Activated CD4-positive, alpha-beta T cell treated with anti-CD3 and anti-CD28 coated beads, Interleukin-2, Interleukin-4, amounts not matched to agents 100 ng/mL and 50 ng/mL, durations not matched to agents 16 hours and 8 hours (primary cell): ENCODE measurements around the gene ZNF391.
"Not testable (repeated sequence)": the region's sequence is repeated elsewhere in the genome, so short reads cannot be mapped to it uniquely, and the experiment has no call there.

Experiments
- DNase-seq: peaks from one replicate; pipeline ENCODE4 v3.0.0-alpha.2; 2020; ENCODE audit warnings: low spot score

Gene ZNF391

DNA sequence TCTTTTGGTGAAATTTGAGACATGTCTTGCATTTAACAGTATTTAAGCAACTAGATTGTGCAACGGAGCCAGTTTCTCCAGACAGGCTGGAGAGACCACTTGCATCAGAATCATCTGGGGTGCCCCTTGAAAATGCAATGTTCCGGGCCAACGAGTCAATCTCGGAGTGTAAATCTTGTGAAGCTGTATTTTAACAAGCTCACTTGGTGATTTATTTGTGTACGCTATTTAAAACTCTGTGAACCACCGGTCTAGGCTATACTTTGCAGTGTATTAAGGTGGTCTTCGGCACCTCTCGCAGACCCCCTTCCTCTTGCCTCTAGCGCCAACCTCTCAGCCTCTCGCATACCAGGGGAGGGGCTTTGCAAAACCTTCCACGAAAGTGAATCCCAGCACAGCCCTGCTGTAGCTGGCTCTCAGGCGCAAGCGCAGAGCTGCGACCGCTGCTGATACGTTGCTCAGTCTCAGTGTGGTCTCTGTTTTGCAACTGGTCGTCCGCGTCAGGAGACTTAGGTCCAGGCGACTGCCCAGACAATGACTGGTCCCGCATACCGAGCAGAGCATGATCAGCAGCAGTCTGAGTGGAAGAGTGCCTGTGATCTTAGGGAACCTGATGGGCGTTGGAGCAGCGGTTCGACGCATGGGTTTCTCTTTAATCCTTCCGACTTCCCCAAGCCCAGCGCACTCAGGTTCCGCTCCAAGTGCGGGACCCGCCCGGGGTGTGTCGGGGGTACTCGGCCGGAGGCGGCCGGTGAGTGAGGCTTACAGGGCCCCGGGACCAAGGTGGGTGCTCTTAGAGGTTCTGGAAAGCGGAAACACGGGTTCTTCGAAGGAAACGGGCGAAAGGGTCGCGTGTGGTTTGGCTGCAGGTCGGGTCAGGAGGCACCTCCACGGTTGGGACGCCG is at the start of gene ZNF391:
Gene ZNF391 (plus strand): TSS at position 467 of the 905 bp plus-strand sequence. CDS start 11,612 bp downstream, outside the sequence.
- peak; percentile 67 for DNase-seq

GRCh38 chr6:27352850-27353249 is 35.7 kb upstream of the ZNF391 start:
- no peak for DNase-seq

GRCh38 chr6:27358786-27359185 is 29.8 kb upstream of the ZNF391 start:
- DNase-seq: no peak

DNA sequence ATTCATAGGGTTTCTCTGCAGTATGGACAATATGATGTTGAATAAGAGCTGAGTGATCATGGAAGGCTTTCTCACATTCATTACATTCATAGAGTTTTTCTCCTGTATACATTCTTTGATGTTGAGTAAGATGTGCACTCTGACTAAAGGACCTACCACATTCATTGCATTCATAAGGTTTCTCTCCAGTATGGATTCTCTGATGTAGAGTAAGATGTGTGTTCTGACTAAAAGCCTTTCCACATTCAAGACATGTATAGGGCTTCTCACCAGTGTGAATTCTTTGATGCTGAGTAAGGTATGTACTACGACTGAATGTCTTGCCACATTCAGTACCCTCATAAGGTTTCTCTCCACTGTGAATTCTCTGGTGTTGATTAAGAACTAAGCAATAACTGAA is 29.3 kb upstream of the ZNF391 start:
- no peak for DNase-seq

DNA sequence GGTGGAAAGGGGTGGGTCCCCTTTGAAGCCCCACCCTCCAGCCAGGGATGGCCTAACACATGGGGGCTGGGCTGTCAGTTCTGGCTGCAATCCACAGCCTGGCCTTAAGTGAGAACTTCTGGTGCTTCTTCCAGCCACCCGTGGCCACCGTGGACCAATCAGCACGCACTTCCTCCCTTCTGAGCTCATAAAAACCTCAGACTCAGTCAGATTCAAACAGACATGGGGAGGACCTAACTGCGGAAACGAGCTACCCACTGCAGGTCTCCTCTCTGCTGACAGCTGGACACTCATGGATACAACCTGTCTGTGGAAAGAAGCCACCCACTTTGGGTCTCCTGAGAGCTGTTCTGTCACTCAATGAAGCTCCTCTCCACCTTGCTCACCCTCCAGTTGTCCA is 20.4 kb upstream of the ZNF391 start:
- no peak for DNase-seq

DNA sequence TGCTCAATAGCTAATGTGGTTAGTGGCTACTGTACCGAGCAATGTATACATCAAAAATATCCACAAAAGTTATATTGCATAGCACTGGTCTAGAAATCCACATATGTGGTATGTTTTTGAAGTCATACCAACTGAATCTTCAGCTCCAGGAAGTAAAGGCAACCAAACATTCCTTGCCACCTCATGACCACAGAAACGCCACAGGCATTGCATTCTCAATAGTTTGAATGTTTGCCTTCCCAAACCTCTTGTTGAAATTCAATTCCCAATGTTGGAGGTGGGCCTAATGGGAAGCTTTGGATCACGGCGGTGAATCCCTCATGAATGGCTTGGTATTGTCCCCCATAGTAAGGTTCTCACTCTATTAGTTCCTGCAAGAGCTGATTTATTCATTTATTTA is 18.2 kb upstream of the ZNF391 start:
- DNase-seq: no peak

GRCh38 chr6:27374824-27375612 is 13.5 kb upstream of the ZNF391 start:
- peak; percentile 71 for DNase-seq

DNA sequence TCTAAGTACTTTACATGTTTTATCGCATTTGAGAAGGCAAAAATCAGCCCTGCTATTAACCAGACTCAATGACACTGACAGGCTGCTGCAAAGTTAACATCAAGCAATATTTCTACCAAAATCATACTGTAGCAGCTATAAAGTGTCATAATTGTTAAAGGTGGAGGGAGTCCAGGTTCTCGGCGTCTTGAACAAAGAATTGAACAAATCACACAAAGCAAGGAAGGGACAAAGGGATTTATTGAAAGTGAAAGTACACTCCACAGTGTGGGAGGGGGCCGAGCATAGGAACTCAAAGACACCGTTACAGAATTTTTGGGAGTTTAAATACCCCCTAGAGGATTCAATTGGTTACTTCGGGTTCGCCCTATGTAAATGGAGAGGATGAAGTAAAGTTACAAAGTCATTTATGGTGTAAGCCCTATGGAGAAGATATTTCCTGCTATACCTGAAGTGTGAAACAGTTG is 12.9 kb upstream of the ZNF391 start:
- no peak for DNase-seq

DNA sequence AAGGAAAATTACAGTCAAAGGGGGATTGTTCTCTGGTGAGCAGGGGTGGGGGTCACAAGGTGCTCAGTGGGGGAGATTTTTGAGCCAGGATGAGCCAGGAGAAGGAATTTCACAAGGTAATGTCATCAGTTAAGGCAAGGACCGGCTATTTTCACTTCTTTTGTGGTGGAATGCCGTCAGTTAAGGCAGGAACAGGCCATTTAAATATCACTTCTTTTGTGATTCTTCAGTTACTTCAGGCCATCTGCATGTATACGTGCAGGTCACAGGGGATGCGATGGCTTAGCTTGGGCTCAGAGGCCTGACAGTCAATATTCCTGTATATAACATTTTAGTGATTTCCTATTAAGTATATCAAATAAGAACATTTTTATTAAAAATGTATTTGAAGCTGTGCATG is 10.2 kb upstream of the ZNF391 start:
- not testable (repeated sequence) for DNase-seq

- not testable (repeated sequence) for DNase-seq
These were observed 7.6 kb upstream of the ZNF391 start for GRCh38 chr6:27381001-27381400.

- no peak for DNase-seq
These were observed 5.5 kb upstream of the ZNF391 start for GRCh38 chr6:27383011-27383410.

GRCh38 chr6:27383481-27383880 is 5.1 kb upstream of the ZNF391 start:
- no peak for DNase-seq

DNA sequence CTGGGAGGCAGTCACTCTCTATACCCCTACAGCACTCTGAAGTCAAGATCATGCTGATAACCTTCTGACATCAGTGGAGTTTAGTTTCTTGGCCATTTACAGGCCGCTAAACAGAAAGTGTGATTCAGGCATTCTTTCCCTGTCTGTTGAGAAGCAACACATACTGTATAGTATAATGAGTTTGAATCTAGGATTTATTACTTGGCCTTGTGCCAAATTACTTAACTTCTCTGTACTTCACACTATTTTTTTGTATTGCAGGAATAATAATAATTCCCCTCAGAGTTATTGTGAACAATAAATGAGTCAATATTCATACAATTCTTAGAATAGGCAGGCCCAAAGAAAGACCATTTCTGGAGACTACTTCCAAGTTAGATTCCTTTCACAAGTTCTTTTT is 4.1 kb downstream of the ZNF391 start:
- no peak for DNase-seq

GRCh38 chr6:27394073-27394472 is 5.5 kb downstream of the ZNF391 start:
- DNase-seq: no peak

GRCh38 chr6:27400877-27401642 is 12.5 kb downstream of the ZNF391 start:
- no peak for DNase-seq

DNA sequence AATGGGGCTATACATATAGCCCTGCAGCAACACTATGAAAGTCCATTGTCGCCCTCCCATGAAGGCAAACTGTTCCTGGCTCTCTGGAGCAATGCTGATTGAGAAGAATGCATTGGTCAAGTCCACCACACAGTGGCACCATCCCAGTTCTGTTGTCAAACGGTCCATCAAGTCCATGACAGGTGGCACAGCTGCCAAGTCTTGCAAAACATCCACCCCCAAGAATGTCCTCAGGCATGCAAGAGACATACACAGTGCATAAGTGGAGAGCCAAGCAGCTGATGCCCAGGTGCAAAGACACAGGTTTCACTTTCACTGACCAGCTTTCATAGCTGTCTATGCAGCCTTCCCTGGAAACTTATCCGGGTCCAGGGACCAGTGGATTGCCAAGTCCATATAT is 17.5 kb downstream of the ZNF391 start:
- no peak for DNase-seq

DNA sequence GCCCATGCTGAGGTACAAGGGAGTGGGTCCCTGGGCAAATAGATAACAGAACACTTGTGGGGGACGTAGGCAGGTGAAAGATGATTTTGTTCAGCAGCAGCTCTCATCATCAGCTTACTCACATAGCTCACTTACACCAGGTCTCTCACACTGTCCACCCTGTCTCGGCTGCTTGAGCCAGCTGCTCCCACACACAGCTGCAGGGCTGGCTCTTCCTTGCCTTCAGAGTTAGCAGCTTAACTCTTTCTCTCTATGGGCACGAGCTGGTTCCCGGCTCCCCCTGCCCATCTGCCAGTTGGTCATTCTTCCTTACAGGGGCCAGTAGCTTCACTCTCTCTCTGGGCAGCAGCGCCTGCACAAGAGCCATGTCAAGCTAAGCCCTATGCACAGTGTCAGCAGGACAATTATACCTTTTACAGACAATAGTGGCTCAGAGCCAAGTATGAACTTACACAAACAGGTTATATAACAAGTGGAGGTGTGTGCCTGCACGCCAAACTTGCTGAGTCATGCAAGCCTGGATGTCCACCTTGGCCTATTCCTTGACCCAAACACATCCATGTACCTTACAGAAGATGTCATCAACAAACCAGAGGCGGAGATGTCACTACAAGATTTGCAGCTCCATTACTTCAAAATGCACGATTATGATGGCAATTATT is 18.7 kb downstream of the ZNF391 start:
- no peak for DNase-seq

GRCh38 chr6:27414300-27414699 is 25.7 kb downstream of the ZNF391 start:
- DNase-seq: no peak

GRCh38 chr6:27414996-27415395 is 26.4 kb downstream of the ZNF391 start:
- no peak for DNase-seq

- DNase-seq: no peak
These were observed 27.3 kb downstream of the ZNF391 start for GRCh38 chr6:27415898-27416297.

DNA sequence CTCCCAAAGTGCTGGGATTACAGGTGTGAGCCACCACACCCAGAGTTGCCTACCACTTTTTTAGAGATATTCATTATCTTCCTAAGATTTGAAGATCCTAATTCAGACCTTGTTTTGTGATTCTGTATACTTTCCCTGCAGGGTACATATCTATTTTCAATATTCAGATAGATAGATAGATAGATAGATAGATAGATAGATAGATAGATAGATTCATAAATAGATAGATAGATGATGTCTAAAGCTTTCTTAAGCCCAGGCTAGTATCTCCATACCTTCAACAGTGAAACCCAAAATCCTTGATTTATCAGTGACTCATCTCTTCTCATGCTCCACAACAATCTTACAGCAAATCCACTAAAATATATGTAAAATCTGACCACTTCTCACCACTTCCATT is 30.8 kb downstream of the ZNF391 start:
- DNase-seq: no peak
